K562 (cell line): Measurements from ENCODE around the gene NPB. TPM values are rescaled to one million over a fixed set of nuclear protein-coding genes. Genes with fewer than 3 reads are reported as not detected.

ENCODE experiments used
- CCNT2 ChIP-seq: IDR thresholded peaks from 2 replicates; pipeline ENCODE4 v1.6.1; 2011; ENCODE audit warnings: borderline replicate concordance, low read depth, mild to moderate bottlenecking, moderate library complexity, mixed read lengths, low read length; ENCODE audit not compliant: insufficient read length; ENCODE audit errors: extremely low read depth
- GABPB1 ChIP-seq: sonication (generic); formaldehyde crosslinking; IDR thresholded peaks from 2 replicates; pipeline ENCODE4 v1.8.0; 2022; ENCODE audit warnings: mild to moderate bottlenecking, missing genetic modification reagents
- HDAC6 ChIP-seq: IDR thresholded peaks from 2 replicates; pipeline ENCODE4 v1.6.1; 2012; ENCODE audit warnings: low read depth, mild to moderate bottlenecking, control low read depth, inconsistent platforms, low read length, moderate library complexity
- HNRNPK ChIP-seq: fragments of 200-400 bp; formaldehyde crosslinking; IDR thresholded peaks from one replicate; pipeline ENCODE4 v1.6.1; 2018; ENCODE audit warnings: mild to moderate bottlenecking, low read depth, low read length; ENCODE audit not compliant: poor library complexity, severe bottlenecking
- KLF13 ChIP-seq: fragments of 450-650 bp; IDR thresholded peaks from 2 replicates; pipeline ENCODE4 v1.6.1; 2016; ENCODE audit warnings: missing genetic modification characterization, low read depth, mild to moderate bottlenecking, missing compliant biosample characterization, moderate library complexity, borderline replicate concordance
- KLF6 ChIP-seq: fragments of 250-450 bp; sonication (Bioruptor Pico); IDR thresholded peaks from 2 replicates; pipeline ENCODE4 v1.4.0; 2020; ENCODE audit warnings: mild to moderate bottlenecking, moderate library complexity, borderline replicate concordance
- MYC ChIP-seq, 2 experiments: fragments of 250-450 bp in 1 of 2; sonication (Bioruptor Pico) in 1 of 2; IDR thresholded peaks; 2 replicates each; pipeline versions ENCODE4 v1.5.1 to v1.6.1; 2012 to 2021; ENCODE audit warnings: low read depth in 2 of 2, borderline replicate concordance in 1 of 2, improper control_type of control experiment in 1 of 2, low read length in 1 of 2, mild to moderate bottlenecking in 1 of 2, moderate library complexity in 1 of 2
- NR2C2 ChIP-seq, 2 experiments: fragments of 200-800 bp in 1 of 2; sonication (Bioruptor generic) in 1 of 2; sonication (generic) in 1 of 2; formaldehyde crosslinking in 1 of 2; IDR thresholded peaks; 2 replicates each; pipeline versions ENCODE4 v1.6.1 to v1.8.0; 2016 to 2022; ENCODE audit warnings: mild to moderate bottlenecking in 1 of 2, missing compliant biosample characterization in 1 of 2, missing genetic modification characterization in 1 of 2, missing genetic modification reagents in 1 of 2
- NR4A1 ChIP-seq, 2 experiments: fragments of 250-450 bp in 1 of 2; fragments of 450-650 bp in 1 of 2; sonication (Bioruptor Pico) in 1 of 2; IDR thresholded peaks; 2 replicates each; pipeline versions ENCODE4 v1.4.0 to v1.6.1; 2016 to 2020; ENCODE audit warnings: mild to moderate bottlenecking in 2 of 2, missing compliant biosample characterization in 1 of 2, missing genetic modification characterization in 1 of 2, moderate library complexity in 1 of 2
- PCBP1 ChIP-seq: fragments of 200-400 bp; formaldehyde crosslinking; IDR thresholded peaks from 2 replicates; pipeline ENCODE4 v1.6.1; 2018; ENCODE audit warnings: mild to moderate bottlenecking, low read depth, low read length; ENCODE audit not compliant: poor library complexity, severe bottlenecking
- RBFOX2 ChIP-seq: fragments of 200-400 bp; formaldehyde crosslinking; IDR thresholded peaks from 2 replicates; pipeline ENCODE4 v1.6.1; 2017; ENCODE audit warnings: low read depth, mild to moderate bottlenecking, low read length, moderate library complexity
- RBM14 ChIP-seq: fragments of 200-400 bp; formaldehyde crosslinking; IDR thresholded peaks from 2 replicates; pipeline ENCODE4 v1.6.1; 2018; ENCODE audit warnings: low read depth, mild to moderate bottlenecking, low read length, moderate library complexity, borderline replicate concordance; ENCODE audit not compliant: insufficient read depth
- RBM22 ChIP-seq: fragments of 200-400 bp; formaldehyde crosslinking; IDR thresholded peaks from 2 replicates; pipeline ENCODE4 v1.6.1; 2018; ENCODE audit warnings: low read length, low read depth; ENCODE audit not compliant: poor library complexity, severe bottlenecking
- TEAD1 ChIP-seq, 2 experiments: fragments of 450-650 bp in 1 of 2; sonication (generic) in 1 of 2; formaldehyde crosslinking; IDR thresholded peaks; 2 replicates each; pipeline versions ENCODE4 v1.4.0 to v1.8.0; 2020 to 2022; ENCODE audit warnings: mild to moderate bottlenecking in 2 of 2, missing genetic modification reagents in 1 of 2
- TOE1 ChIP-seq, 2 experiments: fragments of 450-650 bp in 1 of 2; sonication (generic) in 1 of 2; formaldehyde crosslinking in 1 of 2; IDR thresholded peaks; 2 replicates each; pipeline versions ENCODE4 v1.7.1 to v1.8.0; 2016 to 2022; ENCODE audit warnings: borderline replicate concordance in 2 of 2, mild to moderate bottlenecking in 2 of 2, antibody characterized with exemption in 1 of 2, inconsistent platforms in 1 of 2, low read depth in 1 of 2, missing genetic modification reagents in 1 of 2, moderate library complexity in 1 of 2
- ZNF12 ChIP-seq: sonication (generic); formaldehyde crosslinking; IDR thresholded peaks from 2 replicates; pipeline ENCODE4 v1.4.0; 2020; ENCODE audit warnings: mild to moderate bottlenecking, missing genetic modification reagents
- ZNF133 ChIP-seq: fragments of 250-450 bp; sonication (Bioruptor Pico); IDR thresholded peaks from 2 replicates; pipeline ENCODE4 v1.4.0; 2020; ENCODE audit warnings: mild to moderate bottlenecking
- polyA plus RNA-seq, 8 experiments: library from polyadenylated mRNA; depleted of rRNA in 4 of 8; stranded (reverse) in 5 of 8; unstranded in 3 of 8; fragments of >200 nt; fragmentation: Nextera tagmentation in 2 of 8; fragmentation: Illumina TruSeq in 1 of 8; extraction: Ambion mirVana in 2 of 8; extraction: Trizol in 1 of 8; gene quantifications; 2 replicates each; pipeline versions ENCODE4 v1.2.1 to v1.2.3, GENCODE V29; 2011 to 2014; ENCODE audit warnings: inconsistent platforms in 1 of 8, missing spikeins in 1 of 8
- total RNA-seq, 7 experiments: library from RNA; depleted of rRNA in 6 of 7; stranded (reverse); fragments of >200 nt in 6 of 7; fragmentation: Illumina TruSeq in 2 of 7; extraction: Trizol in 2 of 7; gene quantifications; 2 replicates each; pipeline versions ENCODE4 v1.2.1 to v1.2.3, GENCODE V29; 2011 to 2021; ENCODE audit warnings: low replicate concordance in 1 of 7
- TF ChIP-seq, protein P1 (sequence below), 2 experiments: IDR thresholded peaks; 2 replicates each; pipeline ENCODE4 v1.6.1; 2011; ENCODE audit warnings: borderline replicate concordance in 1 of 2, control low read depth in 1 of 2, low read depth in 1 of 2, low read length in 1 of 2, mild to moderate bottlenecking in 1 of 2, mixed read lengths in 1 of 2, moderate library complexity in 1 of 2; ENCODE audit not compliant: insufficient read depth in 1 of 2, insufficient read length in 1 of 2, poor library complexity in 1 of 2, severe bottlenecking in 1 of 2; ENCODE audit errors: extremely low read depth in 1 of 2
- TF ChIP-seq, protein P2 (sequence below), 2 experiments: fragments of 250-450 bp in 1 of 2; fragments of 450-650 bp in 1 of 2; sonication (Bioruptor Pico) in 1 of 2; IDR thresholded peaks; 2 replicates each; pipeline versions ENCODE4 v1.6.1 to v1.8.0; 2016 to 2021; ENCODE audit warnings: mild to moderate bottlenecking in 2 of 2, moderate library complexity in 2 of 2, missing compliant biosample characterization in 1 of 2, missing genetic modification characterization in 1 of 2
- TF ChIP-seq, protein P3 (sequence below): sonication (generic); formaldehyde crosslinking; IDR thresholded peaks from 2 replicates; pipeline ENCODE4 v1.8.0; 2022; ENCODE audit warnings: mild to moderate bottlenecking, low read depth, missing genetic modification reagents

The NPB gene
- total and polyA plus RNA-seq, 9 of the 15 experiments (the other 6 are each of a cell fraction or from before 2014, with no cell fraction given) = 0.03 to 0.61 (median 0.14) TPM; not detected in 2

DNA sequence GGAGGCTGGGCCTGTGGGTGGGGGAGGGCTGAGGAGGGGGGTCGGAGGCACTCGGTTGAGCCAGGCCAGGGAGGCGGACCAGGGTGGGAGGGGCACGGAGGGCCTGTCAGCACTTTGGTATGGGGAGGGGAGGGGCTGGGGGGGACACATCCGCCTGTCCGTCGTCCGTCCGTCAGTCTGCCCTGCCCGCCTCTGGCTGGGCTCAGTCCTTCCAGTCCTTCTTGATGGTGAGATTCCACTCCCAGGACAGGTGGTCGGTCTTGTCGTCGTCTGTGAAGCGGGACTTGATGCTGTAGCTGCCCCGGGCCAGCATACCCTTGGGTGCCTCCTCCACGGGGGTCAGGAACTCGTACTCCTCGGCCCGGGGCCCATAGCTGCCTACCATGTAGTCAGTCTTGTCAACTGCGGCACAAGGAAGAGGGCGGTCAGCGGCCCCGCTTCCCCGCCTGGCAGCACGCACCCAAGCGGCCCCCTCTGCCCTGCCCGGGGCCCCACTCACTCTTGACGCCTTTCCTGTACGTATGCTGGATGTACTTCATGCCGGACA, 33.3 kb upstream of the NPB start (continued):
- TF ChIP-seq, protein P1, sequence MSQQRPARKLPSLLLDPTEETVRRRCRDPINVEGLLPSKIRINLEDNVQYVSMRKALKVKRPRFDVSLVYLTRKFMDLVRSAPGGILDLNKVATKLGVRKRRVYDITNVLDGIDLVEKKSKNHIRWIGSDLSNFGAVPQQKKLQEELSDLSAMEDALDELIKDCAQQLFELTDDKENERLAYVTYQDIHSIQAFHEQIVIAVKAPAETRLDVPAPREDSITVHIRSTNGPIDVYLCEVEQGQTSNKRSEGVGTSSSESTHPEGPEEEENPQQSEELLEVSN (IDR thresholded peaks at IDR 0.05; ENCODE audit: borderline replicate concordance in 1 of 2, extremely low read depth in 1 of 2, insufficient read depth in 1 of 2, insufficient read length in 1 of 2, low read depth in 1 of 2, low read length in 1 of 2, poor library complexity in 1 of 2, severe bottlenecking in 1 of 2) = peak in 1 of 2 experiments; percentile 59
- TF ChIP-seq TEAD1 (CRISPR knock-in tag; IDR thresholded peaks at IDR 0.05) (peak in 1 of 2 experiments; percentile 49; a peak in 1 of 4 replicates), GABPB1 (CRISPR knock-in tag) (0 out of 2 replicates have a peak, but pooled peaks have one; percentile 1), KLF13 (tag) (no peak), MYC (IDR thresholded peaks at IDR 0.05; ENCODE audit: low read depth, low read length) (no peak), MYC (CRISPR knock-in tag; IDR thresholded peaks at IDR 0.05; ENCODE audit: borderline replicate concordance, low read depth) (0 out of 2 replicates have a peak, but pooled peaks have one; percentile 21), NR2C2 (CRISPR knock-in tag; IDR thresholded peaks at IDR 0.05) (no peak), NR2C2 (tag; IDR thresholded peaks at IDR 0.05) (peak; percentile 43; the same call in 1 of the 2 replicates), KLF6 (CRISPR knock-in tag) (no peak), TOE1 (IDR thresholded peaks at IDR 0.05; ENCODE audit: borderline replicate concordance) (no peak), TOE1 (CRISPR knock-in tag; IDR thresholded peaks at IDR 0.05; ENCODE audit: borderline replicate concordance, low read depth) (peak; percentile 16; the same call in 1 of the 2 replicates), CCNT2 (peak; percentile 29), HNRNPK (no peak), NR4A1 (CRISPR knock-in tag; IDR thresholded peaks at IDR 0.05) (0 out of 2 replicates have a peak, but pooled peaks have one; percentile 5), NR4A1 (tag; IDR thresholded peaks at IDR 0.05) (no peak), RBFOX2 (peak; percentile 84), RBM14 (0 out of 2 replicates have a peak, but pooled peaks have one; percentile 26), ZNF133 (CRISPR knock-in tag) (0 out of 2 replicates have a peak, but pooled peaks have one; percentile 2), RBM22 (peak; percentile 95), ZNF12 (CRISPR knock-in tag) (0 out of 2 replicates have a peak, but pooled peaks have one; percentile 44), HDAC6 (0 out of 2 replicates have a peak, but pooled peaks have one; percentile 44), PCBP1 (peak; percentile 74)
- TF ChIP-seq, protein P2, sequence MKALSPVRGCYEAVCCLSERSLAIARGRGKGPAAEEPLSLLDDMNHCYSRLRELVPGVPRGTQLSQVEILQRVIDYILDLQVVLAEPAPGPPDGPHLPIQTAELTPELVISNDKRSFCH (CRISPR knock-in tag; IDR thresholded peaks at IDR 0.05) = no peak
- TF ChIP-seq, protein P2 (tag; IDR thresholded peaks at IDR 0.05) = peak; percentile 27; the same call in 1 of the 2 replicates
- TF ChIP-seq, protein P3, sequence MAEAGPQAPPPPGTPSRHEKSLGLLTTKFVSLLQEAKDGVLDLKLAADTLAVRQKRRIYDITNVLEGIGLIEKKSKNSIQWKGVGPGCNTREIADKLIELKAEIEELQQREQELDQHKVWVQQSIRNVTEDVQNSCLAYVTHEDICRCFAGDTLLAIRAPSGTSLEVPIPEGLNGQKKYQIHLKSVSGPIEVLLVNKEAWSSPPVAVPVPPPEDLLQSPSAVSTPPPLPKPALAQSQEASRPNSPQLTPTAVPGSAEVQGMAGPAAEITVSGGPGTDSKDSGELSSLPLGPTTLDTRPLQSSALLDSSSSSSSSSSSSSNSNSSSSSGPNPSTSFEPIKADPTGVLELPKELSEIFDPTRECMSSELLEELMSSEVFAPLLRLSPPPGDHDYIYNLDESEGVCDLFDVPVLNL = peak; percentile 52; the same call in 1 of the 2 replicates
